PFSK-1 (cell line): ENCODE results near the gene HDAC4.

Source experiments
- FOXP2 ChIP-seq: optimal IDR thresholded peaks from 2 replicates; pipeline ENCODE3; 2011; ENCODE audit warnings: borderline replicate concordance, control low read depth, inconsistent platforms; ENCODE audit not compliant: insufficient read depth; ENCODE audit errors: extremely low read length, extremely low read depth
- POLR2AphosphoS5 ChIP-seq: IDR thresholded peaks from 2 replicates; pipeline ENCODE4 v1.6.1; 2012; ENCODE audit warnings: low read depth, mild to moderate bottlenecking, control low read depth, low read length, moderate library complexity
- SIN3A ChIP-seq: IDR thresholded peaks from 2 replicates; pipeline ENCODE4 v1.6.1; 2012; ENCODE audit warnings: mild to moderate bottlenecking, low read length, moderate library complexity, borderline replicate concordance; ENCODE audit not compliant: insufficient read depth
- TAF1 ChIP-seq: IDR thresholded peaks from 2 replicates; pipeline ENCODE4 v1.6.1; 2012; ENCODE audit warnings: low read length, control low read depth, borderline replicate concordance; ENCODE audit not compliant: insufficient read depth
- TF ChIP-seq, protein P1 (sequence below), 2 experiments: IDR thresholded peaks; 2 replicates each; pipeline versions ENCODE4 v1.6.1 to v1.8.0; 2011 to 2012; ENCODE audit warnings: low read depth in 2 of 2, low read length in 2 of 2, control low read depth in 1 of 2, inconsistent platforms in 1 of 2, mild to moderate bottlenecking in 1 of 2, moderate library complexity in 1 of 2; ENCODE audit not compliant: insufficient read depth in 1 of 2

HDAC4 gene

DNA sequence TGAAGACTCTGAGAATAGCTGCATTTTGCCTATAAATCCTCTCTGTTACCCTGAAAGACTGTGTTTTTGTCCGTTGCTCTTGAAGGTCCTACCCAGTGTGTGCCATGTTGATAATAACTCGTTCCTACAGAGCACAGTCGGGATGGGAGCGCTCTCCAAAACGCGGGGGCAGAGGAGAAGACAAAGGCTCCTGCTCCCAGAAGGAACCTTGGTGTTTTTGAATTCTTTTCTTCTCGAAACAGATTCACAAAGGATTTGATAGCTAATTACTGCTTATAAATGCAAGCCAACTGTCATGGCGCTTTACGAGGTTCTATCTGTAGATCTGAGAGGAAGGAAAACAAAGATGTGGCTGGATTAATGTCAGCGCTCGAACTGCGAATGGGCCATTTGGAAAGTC, 19.3 kb upstream of the HDAC4 start:
- TF ChIP-seq FOXP2, result no peak
- no peak for TF ChIP-seq POLR2AphosphoS5
- no peak for TF ChIP-seq TAF1
- TF ChIP-seq SIN3A, result no peak

DNA sequence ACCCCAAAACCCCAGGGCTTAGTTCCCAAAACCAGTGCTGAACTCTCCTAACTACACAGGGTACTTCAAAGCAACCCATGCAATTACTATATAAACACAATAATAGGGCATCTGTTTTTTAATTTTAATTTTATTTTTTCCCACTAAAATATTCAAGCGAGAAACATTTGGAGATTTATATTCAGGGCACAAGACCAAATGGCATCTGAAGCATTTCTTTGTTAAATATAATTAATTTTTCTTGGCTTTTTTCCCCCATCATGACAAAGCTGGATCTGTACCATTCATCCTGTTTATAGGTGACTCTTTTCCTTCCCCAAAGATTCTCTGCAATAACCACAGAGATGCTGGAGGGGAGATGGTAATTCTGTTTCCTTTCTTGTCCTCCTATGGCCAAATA, 18.1 kb upstream of the HDAC4 start:
- no peak for TF ChIP-seq FOXP2
- TF ChIP-seq SIN3A, result no peak
- no peak for TF ChIP-seq POLR2AphosphoS5
- no peak for TF ChIP-seq TAF1
- TF ChIP-seq, protein P1, sequence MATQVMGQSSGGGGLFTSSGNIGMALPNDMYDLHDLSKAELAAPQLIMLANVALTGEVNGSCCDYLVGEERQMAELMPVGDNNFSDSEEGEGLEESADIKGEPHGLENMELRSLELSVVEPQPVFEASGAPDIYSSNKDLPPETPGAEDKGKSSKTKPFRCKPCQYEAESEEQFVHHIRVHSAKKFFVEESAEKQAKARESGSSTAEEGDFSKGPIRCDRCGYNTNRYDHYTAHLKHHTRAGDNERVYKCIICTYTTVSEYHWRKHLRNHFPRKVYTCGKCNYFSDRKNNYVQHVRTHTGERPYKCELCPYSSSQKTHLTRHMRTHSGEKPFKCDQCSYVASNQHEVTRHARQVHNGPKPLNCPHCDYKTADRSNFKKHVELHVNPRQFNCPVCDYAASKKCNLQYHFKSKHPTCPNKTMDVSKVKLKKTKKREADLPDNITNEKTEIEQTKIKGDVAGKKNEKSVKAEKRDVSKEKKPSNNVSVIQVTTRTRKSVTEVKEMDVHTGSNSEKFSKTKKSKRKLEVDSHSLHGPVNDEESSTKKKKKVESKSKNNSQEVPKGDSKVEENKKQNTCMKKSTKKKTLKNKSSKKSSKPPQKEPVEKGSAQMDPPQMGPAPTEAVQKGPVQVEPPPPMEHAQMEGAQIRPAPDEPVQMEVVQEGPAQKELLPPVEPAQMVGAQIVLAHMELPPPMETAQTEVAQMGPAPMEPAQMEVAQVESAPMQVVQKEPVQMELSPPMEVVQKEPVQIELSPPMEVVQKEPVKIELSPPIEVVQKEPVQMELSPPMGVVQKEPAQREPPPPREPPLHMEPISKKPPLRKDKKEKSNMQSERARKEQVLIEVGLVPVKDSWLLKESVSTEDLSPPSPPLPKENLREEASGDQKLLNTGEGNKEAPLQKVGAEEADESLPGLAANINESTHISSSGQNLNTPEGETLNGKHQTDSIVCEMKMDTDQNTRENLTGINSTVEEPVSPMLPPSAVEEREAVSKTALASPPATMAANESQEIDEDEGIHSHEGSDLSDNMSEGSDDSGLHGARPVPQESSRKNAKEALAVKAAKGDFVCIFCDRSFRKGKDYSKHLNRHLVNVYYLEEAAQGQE (IDR thresholded peaks at IDR 0.05; ENCODE audit: insufficient read depth in 1 of 2, low read depth in 2 of 2, low read length in 2 of 2), result no peak

DNA sequence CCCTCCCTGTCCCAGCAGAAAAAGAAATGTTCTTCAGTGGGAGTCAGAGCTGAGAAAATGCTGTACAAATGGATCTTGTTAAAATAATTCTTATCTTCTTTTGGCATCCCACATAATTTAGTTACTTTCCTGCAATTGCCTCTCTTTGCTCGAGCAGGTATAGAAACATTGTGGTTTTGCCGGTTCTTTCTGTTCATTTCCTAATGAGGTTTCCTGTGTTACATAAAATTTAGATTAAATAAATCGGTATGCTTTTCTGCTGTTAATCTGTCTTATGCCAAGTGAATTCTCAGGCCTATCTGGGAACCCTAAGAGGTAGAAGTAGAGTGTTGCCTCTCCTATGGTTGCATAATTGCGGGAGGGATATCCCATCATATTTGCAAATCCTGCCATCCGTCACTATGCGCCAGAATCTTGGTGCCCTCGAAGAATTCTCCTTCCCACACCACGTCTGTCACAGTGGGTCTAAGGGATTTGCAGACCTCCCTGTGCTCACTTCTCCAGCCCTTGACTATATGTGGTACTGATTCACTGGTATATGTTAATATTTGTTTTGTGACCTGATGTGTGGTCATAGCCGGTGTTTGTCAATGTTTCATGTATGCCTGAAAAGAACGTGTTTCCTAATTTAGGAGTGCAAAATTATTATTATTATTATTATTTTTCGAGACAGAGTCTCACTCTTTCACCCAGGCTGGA, 12.2 kb upstream of the HDAC4 start:
- TF ChIP-seq, protein P1 (IDR thresholded peaks at IDR 0.05; ENCODE audit: insufficient read depth in 1 of 2, low read depth in 2 of 2, low read length in 2 of 2), result no peak
- TF ChIP-seq SIN3A (no peak), TAF1 (no peak), POLR2AphosphoS5 (no peak), FOXP2 (no peak)

DNA sequence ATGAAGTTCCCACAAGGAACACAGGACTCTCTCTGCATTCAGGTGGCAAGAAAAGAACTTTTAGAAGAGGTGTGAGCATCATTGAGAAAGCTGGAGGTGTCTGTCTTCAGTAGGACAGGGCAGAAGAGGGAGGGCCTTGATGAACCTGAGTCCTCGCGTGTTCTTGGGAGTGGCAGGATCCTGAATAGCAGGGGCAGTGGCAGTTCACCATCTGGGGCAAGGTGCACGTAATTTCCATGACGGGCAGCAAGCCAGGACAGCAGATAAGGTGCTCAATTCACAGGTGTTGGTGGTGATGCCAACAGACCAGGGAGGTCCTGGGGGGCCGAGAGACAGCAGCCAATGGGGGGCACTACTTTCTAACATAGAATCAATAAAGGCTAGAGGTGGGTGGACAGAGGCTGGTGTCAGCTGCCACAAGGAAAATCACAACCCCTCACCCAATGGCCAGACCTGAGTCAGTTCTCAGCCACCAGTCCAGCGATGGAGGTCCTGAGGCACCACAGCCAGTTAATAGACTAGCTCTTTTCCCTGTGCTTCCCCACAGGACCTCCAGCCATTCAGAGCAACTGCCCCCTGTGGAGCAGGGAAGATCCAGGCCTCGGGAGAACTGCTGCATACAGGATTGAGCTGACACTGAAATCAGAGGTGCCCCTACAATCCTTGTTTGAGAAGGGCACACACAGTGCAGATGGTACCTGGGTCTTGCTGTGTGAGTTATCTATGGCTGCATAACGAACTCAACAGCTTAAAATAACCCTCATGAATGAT, 10.9 kb upstream of the HDAC4 start:
- TF ChIP-seq FOXP2 (no peak), SIN3A (no peak), TAF1 (no peak), POLR2AphosphoS5 (no peak)
- TF ChIP-seq, protein P1 (IDR thresholded peaks at IDR 0.05; ENCODE audit: insufficient read depth in 1 of 2, low read depth in 2 of 2, low read length in 2 of 2), result no peak

DNA sequence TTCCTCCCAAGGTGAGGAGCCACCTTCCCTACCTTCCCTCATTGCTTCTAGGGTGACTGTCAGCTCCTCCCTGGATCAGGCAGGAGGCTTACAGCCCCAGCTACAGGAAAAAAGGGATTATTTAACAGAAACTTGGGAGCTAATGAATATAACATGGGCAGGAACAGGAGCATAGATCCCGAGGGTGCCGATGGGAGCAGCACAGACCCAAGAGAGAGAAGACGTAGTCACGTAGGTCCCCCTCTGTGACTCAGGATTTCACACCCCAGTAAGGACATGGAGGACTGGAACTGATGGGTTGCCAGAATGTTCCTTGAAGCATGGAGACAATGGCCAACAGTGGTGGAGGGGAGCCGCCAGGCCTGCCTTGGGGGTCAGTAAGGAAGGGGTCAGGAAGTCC, 10.3 kb upstream of the HDAC4 start:
- TF ChIP-seq FOXP2 (no peak), SIN3A (no peak), TAF1 (no peak), POLR2AphosphoS5 (no peak)
- TF ChIP-seq, protein P1 (IDR thresholded peaks at IDR 0.05; ENCODE audit: insufficient read depth in 1 of 2, low read depth in 2 of 2, low read length in 2 of 2), result no peak
